NCI-H2029 treated with DMSO at 0.1 percent for 48 hours (cell line): ENCODE data around the gene GPR25.

ENCODE experiments used
- DNase-seq: peaks from one replicate; lab custom pipeline; 2025; lab: John Stamatoyannopoulos, UW

Gene GPR25

DNA sequence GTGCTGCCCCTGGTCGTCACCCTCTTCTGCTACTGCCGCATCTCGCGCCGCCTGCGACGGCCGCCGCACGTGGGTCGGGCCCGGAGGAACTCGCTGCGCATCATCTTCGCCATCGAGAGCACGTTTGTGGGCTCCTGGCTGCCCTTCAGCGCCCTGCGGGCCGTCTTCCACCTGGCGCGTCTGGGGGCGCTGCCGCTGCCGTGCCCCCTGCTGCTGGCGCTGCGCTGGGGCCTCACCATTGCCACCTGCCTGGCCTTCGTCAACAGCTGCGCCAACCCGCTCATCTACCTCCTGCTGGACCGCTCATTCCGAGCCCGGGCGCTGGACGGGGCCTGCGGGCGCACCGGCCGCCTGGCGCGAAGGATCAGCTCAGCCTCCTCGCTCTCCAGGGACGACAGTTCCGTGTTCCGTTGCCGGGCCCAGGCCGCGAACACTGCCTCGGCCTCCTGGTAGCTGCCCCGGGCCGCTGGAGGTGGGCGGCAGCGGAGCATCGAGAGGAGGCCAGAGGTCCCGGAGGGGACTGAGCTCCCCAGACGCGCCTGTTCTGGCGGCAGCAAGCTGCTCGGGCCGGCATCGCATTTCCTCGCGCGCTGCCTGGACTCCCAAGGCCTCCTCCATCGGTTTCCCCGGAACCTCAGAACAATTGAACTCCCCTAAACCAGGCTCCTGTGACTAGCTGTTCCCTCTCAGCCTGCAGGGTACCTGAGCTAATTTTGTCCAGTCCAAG is 1.1 kb downstream of the GPR25 start:
- no peak for DNase-seq

- DNase-seq, result no peak
These were observed 1.9 kb downstream of the GPR25 start for GRCh38 chr1:200874694-200875093.

DNA sequence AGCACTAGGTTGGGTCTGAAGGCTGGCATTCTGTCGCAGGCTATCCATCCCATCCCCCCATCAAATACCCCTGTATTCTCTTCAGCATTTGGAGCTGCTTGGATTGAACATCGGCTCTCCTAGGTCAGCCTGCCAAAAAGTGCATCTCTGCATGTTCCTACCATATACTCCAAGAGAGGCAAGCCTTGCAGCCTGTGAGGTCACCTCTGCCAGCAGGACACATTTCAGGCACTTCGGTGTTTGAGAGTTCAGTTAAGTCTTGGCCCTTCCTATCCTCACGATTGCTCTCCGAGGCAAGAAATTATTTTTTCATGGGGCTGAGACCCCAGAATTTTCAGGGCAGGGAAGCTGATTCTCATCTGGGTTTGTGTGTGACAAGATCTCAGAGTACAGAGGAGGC is 2.6 kb downstream of the GPR25 start:
- no peak for DNase-seq

DNA sequence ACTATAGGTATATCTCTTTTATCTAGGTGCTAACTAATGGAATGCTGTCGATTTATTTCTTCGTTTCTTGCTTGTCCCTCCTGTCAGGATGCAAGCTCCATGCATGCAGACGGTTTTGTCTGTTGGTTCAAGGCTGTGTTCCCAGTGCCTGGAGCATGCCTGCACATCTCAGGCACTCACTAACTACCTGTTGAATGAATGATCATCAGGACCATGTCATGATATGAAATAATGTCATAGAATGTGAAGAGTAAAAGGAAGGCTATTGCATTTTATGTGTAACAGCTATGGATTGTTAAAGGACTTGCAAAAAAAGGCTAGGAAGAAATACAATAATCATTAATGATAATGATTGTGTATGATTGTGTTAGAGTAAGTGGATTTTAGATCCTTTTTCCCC is 4.2 kb downstream of the GPR25 start:
- no peak for DNase-seq

DNA sequence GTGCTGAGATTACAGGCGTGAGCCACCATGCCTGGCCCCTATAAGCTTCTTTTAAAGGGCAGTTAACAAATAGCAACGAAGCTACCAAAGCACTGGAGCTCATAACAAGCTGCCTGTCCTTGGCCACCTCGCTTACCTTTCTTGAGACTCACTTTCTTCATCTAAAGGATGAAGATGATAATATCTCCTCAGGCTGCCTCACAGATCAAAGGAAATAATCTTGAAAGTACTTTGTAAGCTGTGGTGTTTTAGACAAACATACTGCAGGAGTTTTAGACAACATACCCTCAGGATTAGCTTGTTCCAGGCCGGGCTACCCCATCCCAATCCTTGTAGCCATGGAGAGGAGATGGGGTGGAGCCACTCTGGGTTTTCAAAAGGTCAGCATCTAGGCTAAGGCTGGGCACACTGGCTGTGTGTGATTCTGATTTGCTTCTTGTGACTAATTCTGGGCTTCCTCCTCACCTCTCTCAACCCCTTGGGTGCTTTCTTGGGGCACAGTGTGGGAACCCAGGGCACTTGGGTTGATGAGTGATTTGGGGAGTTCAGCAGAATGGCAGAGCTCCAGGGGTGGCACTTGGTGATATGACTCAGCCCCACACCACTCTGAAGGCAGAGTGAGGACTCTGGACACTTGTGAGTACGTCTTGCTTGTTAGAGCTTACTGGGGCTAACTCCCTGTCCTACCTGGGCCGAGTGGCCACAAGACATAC is 5.2 kb downstream of the GPR25 start:
- no peak for DNase-seq

DNA sequence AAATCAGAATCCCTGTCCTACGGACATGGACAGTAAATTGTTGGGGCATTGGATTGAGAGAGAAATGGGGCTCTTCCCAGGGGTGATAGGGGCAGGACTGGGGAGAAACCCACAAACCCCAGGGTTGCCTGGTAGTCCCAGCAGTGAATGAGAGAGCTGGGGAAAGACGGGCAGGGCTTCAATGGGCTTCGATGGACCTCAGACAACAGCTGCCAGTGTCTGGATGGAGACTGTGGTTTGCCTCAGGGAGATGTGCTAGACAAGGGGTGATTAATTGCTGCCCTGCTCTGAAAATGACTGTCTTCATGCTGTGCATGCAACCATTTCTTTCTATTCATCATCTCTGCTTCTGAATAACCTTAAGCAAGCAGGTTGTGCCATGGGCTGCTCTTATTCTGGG is 7.4 kb downstream of the GPR25 start:
- no peak for DNase-seq

DNA sequence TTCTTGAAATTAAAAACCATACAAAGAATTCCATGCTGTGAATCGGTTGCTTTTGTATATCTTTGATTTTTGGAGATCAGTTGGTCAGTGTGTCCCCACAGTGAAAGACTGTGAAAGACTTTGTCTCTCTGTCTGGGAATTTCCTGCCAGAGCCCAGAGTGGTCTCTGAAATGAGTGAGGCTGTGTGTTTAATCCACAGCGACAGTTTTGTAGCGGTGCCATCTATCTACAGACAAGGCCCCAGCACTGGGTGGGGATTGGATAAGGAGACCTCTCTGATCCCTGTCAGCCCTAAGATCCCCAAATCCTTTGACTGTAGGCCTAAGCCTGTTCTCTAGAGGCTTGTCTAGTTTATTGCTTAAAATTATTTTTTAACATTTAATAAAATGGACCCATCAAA is 10.3 kb downstream of the GPR25 start:
- no peak for DNase-seq

- no peak for DNase-seq
These were observed 13.0 kb downstream of the GPR25 start for GRCh38 chr1:200885623-200886402.

GRCh38 chr1:200886594-200886993 is 13.8 kb downstream of the GPR25 start:
- DNase-seq, result no peak

DNA sequence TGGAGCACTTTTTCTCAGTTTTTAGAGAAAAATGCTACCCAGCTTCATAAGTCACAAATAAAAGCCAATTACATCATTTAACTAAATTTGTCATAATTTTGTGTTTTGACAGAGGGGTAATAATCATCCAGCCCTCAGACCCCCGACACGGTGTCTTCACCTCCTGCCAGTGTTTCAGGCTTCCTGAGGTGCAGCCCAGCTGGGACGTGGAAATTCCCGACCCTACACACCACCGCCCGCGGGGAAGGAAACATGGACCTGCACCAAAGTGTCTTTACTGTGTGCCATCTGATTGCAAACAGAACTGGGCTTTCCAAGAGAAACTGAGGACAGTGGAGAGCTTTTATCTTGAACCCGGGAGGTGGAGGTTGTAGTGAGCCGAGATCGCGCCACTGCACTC is 14.3 kb downstream of the GPR25 start:
- DNase-seq, result no peak

GRCh38 chr1:200887772-200888348 is 15.1 kb downstream of the GPR25 start:
- no peak for DNase-seq

DNA sequence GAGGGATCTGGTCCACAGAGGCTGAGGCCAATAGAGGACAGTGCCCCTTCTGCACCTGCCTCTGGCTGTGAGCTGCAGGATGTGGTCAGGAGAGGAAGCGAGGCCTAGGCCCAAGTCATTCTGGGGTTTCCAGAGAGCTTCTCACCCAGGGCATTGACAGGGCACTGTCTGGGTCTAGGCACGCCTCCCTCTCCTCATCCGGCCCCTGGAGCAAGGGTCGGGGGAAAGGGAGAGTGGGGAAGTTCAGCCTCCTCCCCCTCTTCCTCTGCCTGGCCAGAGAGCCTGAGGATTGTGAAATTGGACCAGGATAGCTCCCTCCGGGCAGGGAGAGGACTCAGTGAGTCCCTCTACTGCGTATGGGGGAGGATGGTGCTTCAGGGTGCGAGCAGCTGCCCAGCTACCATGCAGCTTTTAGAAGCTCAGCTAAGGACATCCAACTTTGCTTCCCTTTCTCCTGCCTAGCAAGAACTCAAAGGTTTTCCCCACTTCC is 15.6 kb downstream of the GPR25 start:
- DNase-seq, result no peak

DNA sequence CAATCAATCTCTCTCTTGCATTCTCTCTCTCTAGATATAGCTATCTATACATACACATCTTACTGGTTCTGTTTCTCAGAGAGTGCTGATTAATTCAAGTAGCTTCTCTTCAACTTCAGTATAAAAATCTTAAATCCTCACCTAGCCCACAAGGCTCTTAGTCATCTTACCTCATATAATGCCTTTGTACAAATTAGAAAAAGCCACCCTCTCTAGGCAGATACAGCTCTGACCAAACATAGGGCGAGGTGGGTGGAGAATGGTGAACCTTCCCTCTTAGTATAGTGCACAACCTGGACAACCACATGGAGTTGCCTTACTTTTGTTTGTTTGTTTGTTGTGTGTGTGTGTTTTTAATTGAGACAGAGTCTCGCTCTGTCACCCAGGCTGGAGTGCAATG is 16.8 kb downstream of the GPR25 start:
- DNase-seq, result no peak

DNA sequence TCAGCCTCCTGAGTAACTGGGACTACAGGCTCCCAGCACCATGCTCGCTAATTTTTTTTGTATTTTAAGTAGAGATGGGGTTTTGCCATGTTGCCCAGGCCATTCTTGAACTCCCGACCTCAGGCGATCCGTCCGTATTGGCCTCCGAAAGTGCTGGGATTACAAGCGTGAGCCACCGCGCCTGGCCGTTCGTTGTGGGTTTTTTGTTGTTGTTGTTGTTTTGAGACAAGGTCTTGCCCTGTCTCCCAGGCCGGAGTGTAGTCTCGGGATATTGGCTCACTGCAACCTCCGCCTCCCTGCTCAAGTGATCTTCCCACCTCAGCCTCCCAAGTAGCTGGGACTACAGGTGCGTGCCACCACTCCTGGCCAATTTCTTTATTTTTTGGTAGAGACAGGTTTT is 17.2 kb downstream of the GPR25 start:
- no peak for DNase-seq

DNA sequence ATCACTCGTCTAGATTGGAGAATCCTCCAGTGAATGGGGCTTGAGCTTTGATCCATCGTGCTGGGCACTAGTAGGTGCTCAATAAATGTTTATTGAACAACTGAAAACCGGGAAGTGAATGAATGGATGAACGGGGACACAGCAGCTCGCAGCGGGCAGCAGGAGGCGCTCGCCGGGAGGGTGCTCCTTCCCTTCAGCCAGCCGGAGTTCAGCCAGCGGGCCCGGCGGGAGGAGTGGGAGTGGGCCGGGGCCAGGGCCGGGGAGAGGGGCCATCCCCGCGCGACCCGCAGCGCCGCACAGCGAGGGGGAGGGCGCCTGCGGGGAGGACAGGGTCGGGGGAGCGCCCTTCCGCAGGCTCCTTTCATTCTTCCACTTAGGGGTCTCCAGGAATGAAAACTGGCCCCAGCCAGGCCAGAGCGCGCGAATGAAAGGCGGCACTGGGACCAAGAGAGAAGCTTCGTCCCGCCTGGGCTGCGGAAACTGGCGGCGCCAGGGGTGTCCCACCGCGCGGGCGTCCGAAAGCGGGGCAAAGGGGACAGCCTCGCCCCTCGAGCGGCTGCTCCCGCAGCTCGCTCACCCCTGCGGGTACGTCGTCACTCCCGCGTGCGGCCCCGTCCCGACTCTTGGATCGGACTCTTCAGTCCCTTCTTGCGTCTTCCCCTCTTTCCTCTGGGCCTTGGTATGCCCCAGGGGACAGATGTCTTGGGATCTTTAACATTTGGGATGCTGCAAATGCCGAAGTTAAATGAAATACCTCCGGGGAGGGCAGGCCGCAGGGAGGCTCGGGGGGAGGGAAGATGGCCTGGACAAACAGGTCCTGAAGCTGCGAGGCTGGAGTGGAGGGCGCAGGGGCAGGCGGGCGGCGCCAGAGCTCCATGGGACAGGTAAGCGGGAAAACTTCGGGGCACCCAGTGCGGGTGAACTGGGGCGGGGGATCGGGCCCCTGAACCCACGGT is 18.3 kb downstream of the GPR25 start:
- DNase-seq, result no peak

DNA sequence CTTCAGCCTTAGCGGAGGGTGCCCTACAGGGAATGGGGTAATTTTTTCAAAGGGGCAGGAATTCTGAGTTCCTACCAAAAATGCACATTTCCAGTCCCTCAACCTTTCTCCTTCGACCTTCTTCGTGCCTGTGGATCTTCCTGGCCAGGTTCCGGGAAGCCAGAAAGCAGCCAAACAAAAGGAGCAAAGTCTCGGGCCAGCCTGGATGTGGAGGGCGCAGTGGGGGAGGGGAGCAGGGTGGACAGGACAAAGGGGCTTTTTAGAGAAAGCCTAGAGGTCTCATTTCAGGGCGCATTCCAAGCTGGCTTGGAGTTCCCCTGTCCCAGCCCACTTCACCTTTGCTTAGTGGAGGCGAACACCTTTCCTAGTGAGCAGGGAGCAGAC is 19.0 kb downstream of the GPR25 start:
- no peak for DNase-seq

- no peak for DNase-seq
These were observed 19.8 kb downstream of the GPR25 start for GRCh38 chr1:200892546-200892945.

DNA sequence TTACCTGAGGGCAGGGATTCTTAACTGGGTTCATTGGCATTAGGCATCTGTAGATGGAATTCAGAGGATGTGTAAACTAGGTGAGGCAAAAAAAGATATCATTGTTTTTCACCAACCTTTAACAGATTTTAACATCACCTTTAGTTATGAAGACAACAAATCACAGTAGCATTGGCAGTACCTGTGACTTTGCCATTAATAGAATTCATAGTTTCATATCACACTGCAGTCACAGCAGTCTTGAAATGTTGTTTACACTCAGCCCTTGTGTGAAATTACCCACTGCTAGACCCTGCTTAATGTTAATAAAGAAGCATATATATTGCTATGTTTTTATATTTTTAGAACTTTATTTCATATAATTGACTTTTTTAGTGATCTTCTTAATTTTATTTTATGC is 20.2 kb downstream of the GPR25 start:
- no peak for DNase-seq

DNA sequence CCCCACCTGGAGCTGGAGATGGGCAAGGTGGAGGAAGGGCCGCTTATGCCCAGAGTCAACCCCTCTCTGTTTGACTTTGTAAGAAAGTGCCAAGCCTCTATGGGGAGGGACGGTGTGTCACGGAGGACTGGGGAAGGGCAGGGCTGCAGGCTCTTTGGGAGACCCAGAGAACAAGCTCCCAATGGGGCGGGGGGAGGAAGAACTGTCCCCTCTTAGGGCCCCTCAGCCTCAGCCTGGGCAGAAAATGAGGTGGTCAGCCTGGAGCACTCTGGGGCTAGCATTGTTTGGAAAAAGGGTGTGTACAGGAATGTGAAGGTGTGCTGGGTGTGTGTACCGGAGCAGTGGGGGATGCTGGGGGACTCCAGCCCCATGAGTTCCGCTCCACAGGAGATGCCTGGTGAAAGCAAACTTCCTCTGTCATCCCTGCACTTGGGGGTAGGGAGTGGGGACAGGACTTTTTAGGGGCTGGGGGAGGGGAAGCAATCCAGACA is 20.7 kb downstream of the GPR25 start:
- DNase-seq, result no peak

GRCh38 chr1:200894712-200895442 is 22.1 kb downstream of the GPR25 start, which contains the start of gene INAVA:
TSS of gene INAVA (plus strand) at chr1:200894900. CDS start at chr1:200898401, 3,501 bp downstream.
- DNase-seq, result no peak

GRCh38 chr1:200895443-200895789 is 22.6 kb downstream of the GPR25 start:
- no peak for DNase-seq
